CD4-positive, CD25-positive, alpha-beta regulatory T cell (primary cell): ENCODE data around the gene VEGFA. TPM values are rescaled to one million over a fixed set of nuclear protein-coding genes. Genes with fewer than 3 reads are reported as not detected.

ENCODE experiments used
- polyA plus RNA-seq, 4 donors: library from polyadenylated mRNA; unstranded; fragments of 300-500 nt; fragmentation: Illumina TruSeq; gene quantifications; one replicate each; pipeline ENCODE4 v1.2.3, GENCODE V29; 2021
- total RNA-seq: library from RNA; stranded (reverse); gene quantifications from one replicate; pipeline ENCODE4 v1.2.3, GENCODE V29; 2022

The VEGFA gene
- total and polyA plus RNA-seq, 5 donors from 2014 or later: 0.01 to 0.22 (median 0.13) TPM; not detected in 2

Other genes with a start within 250 kb of the VEGFA start
- 56.8 TPM for gene XPO5, start 194.2 kb upstream of the VEGFA start, total RNA-seq
- gene XPO5, start 194.2 kb upstream of the VEGFA start, polyA plus RNA-seq: 10 to 100 TPM in 1 of 4 donors, 1 to 10 TPM in 3; 5.5 to 10.9 (median 8.1) TPM
- gene POLH, start 194.0 kb upstream of the VEGFA start, total RNA-seq: 13.9 TPM
- gene POLH, start 194.0 kb upstream of the VEGFA start, polyA plus RNA-seq: 10 to 100 TPM; 10.4 to 14.7 (median 10.8) TPM
- gene GTPBP2, start 140.9 kb upstream of the VEGFA start, total RNA-seq: 49.9 TPM
- gene GTPBP2, start 140.9 kb upstream of the VEGFA start, polyA plus RNA-seq: 1 to 10 TPM; 1.5 to 4.0 (median 2.3) TPM
- 24.8 TPM for gene MAD2L1BP, start 134.4 kb upstream of the VEGFA start, total RNA-seq
- 10 to 100 TPM; 28.9 to 38.6 (median 32.1) TPM for gene MAD2L1BP, start 134.4 kb upstream of the VEGFA start, polyA plus RNA-seq
- gene RSPH9, start 125.2 kb upstream of the VEGFA start, total RNA-seq: 0.15 TPM
- 1 to 10 TPM in 1 of 4 donors, under 1 TPM in 3; 0.76 to 1.4 (median 0.95) TPM for gene RSPH9, start 125.2 kb upstream of the VEGFA start, polyA plus RNA-seq
- gene MRPS18A, start 82.4 kb upstream of the VEGFA start, total RNA-seq: 24.3 TPM
- gene MRPS18A, start 82.4 kb upstream of the VEGFA start, polyA plus RNA-seq: 10 to 100 TPM; 65.0 to 73.8 (median 70.4) TPM